Tibial artery (tissue), 4 donors: ENCODE data around the gene ATP11C.
"Not testable (repeated sequence)": the region's sequence is repeated elsewhere in the genome, so short reads cannot be mapped to it uniquely, and the experiment has no call there.

Experiments used
- DNase-seq, 2 donors: peaks; one replicate each; pipeline ENCODE4 v3.0.0-alpha.2; 2019
- H3K27ac ChIP-seq, 2 donors: fragments of 200-600 bp; sonication (generic) in 1 of 2; 1 replicate in 1 of 2; 2 replicates in 1 of 2; pipeline ENCODE4 v1.5.1; 2018 to 2019; ENCODE audit warnings: mild to moderate bottlenecking in 1 of 2
- H3K27me3 ChIP-seq, 2 donors: fragments of 200-600 bp; sonication (generic) in 1 of 2; one replicate each; pipeline versions ENCODE4 v1.5.1 to v1.6.0; 2016 to 2019
- H3K36me3 ChIP-seq, 3 donors: fragments of 200-600 bp; sonication (generic) in 2 of 3; one replicate each; pipeline ENCODE4 v1.5.1; 2016 to 2019; ENCODE audit warnings: mild to moderate bottlenecking in 2 of 3
- H3K4me1 ChIP-seq, 4 donors: fragments of 200-600 bp; sonication (generic) in 2 of 4; 1 replicate in 3 of 4; 2 replicates in 1 of 4; pipeline ENCODE4 v1.5.1; 2016 to 2019
- H3K4me3 ChIP-seq, 2 donors: fragments of 200-600 bp; sonication (generic) in 1 of 2; 1 replicate in 1 of 2; 2 replicates in 1 of 2; pipeline ENCODE4 v1.5.1; 2018 to 2019; ENCODE audit warnings: mild to moderate bottlenecking in 2 of 2
- H3K9me3 ChIP-seq, 3 donors: fragments of 200-600 bp; sonication (generic) in 1 of 3; one replicate each; pipeline ENCODE4 v1.5.1; 2016 to 2019
- intact Hi-C: fragments of 100-400 bp; cut with DNase I; formaldehyde crosslinking; loops from one replicate; pipeline ENCODE4 v1.15.0; 2023; ENCODE audit warnings: low total_unique reads
- TF ChIP-seq, protein P1 (sequence below), 2 experiments: fragments of 200-600 bp in 1 of 2; fragments of 450-650 bp in 1 of 2; IDR thresholded peaks; one replicate each; pipeline ENCODE4 v1.5.1; 2017 to 2019; ENCODE audit warnings: antibody characterized with exemption in 2 of 2, mild to moderate bottlenecking in 1 of 2, moderate library complexity in 1 of 2

Gene ATP11C

DNA sequence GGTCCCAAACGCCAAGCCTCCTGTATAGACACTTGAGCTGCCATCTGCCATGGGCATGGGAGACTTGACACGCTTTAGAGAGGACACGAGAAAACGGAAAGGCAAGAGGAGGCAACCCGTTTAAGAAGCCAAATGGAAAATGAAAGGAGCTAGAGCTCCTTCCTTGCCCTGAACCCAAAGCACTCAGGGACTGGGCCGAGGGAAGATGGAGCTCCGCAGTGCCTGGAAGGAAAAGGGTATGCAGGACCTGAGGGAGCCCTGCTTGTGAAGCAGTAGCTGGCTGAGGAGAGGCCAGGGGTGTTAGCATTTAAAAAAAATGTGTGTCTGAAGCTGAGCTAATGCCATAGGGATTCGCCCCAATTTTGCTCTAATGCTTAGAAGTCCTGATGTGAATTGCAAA is 239.9 kb downstream of the ATP11C start:
- TF ChIP-seq, protein P1, sequence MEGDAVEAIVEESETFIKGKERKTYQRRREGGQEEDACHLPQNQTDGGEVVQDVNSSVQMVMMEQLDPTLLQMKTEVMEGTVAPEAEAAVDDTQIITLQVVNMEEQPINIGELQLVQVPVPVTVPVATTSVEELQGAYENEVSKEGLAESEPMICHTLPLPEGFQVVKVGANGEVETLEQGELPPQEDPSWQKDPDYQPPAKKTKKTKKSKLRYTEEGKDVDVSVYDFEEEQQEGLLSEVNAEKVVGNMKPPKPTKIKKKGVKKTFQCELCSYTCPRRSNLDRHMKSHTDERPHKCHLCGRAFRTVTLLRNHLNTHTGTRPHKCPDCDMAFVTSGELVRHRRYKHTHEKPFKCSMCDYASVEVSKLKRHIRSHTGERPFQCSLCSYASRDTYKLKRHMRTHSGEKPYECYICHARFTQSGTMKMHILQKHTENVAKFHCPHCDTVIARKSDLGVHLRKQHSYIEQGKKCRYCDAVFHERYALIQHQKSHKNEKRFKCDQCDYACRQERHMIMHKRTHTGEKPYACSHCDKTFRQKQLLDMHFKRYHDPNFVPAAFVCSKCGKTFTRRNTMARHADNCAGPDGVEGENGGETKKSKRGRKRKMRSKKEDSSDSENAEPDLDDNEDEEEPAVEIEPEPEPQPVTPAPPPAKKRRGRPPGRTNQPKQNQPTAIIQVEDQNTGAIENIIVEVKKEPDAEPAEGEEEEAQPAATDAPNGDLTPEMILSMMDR (IDR thresholded peaks at IDR 0.05): no peak
- intact Hi-C loops: no loop called here
- Histone ChIP-seq H3K36me3 (no peaks in the 10 kb centered on the region), H3K4me1 (peaks cover 0 to 12% (median 0%) of the 10 kb centered on the region in 4 donors), H3K9me3 (no peaks in the 10 kb centered on the region), H3K27me3 (no peaks in the 10 kb centered on the region), H3K4me3 (peak overlapping the region; percentile 39 to 53), H3K27ac (no peak overlapping the region)
- DNase-seq: no peak

DNA sequence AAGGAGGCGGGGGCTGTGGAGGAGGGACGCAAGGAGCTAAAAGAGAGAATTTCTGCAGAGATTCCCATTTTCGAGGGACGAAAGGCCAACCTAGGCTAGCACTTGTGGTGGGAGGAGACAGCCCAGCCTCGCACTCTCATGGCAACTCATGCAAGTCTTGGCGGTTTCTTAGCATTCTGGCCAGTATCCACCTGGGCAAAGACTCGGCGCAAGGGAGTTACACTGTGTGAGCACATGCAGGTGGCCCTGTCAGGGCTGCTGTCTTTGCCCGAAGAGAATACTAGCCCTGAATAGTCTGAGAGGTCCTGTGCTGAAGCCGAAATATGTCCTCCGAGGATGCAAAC is 240.4 kb downstream of the ATP11C start:
- peak overlapping the region; percentile 39 to 53 for H3K4me3 ChIP-seq
- H3K27me3 ChIP-seq: no peaks in the 10 kb centered on the region
- no peak for DNase-seq

DNA sequence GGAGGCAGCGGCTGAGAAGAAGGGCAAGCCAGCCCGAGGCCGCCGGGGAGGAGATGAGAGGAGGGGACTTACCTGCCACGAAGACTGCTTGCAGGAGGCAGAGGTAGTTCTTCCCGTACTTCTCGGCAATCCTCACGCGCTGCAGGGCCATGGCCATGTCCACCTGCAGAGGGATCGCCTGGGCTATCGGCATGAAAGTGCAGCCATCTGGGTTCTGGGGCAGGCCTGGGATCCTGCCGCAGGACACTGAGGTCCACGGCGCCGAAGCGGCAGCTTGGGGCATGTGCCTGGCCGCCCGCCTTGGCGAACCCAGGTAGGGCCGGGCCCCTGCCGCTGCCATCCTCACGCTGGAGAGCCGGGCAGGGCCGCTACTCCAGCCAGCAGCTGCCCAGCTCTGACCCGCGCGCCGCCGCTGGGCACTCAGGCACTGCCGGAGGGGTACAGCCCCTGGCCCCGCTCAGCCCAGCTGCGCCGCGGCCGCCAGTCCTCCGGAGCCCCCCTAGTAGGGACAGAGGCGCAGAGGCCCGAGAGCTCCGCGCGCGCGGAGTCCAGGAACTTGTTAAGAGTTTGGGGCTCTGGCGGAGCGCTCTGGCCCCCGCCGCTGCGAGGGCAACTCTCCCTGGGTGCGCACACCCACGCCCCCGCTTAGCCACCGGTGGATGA is 240.9 kb downstream of the ATP11C start:
- no peaks in the 10 kb centered on the region for H3K36me3 ChIP-seq
- H3K27me3 ChIP-seq: no peaks in the 10 kb centered on the region
- DNase-seq: no peak
- peak overlapping the region; percentile 39 to 53 for H3K4me3 ChIP-seq
- H3K27ac ChIP-seq: no peak overlapping the region
- peaks cover 0 to 12% (median 0%) of the 10 kb centered on the region in 4 donors for H3K4me1 ChIP-seq
- H3K9me3 ChIP-seq: no peaks in the 10 kb centered on the region
- intact Hi-C loops: no loop called here
- TF ChIP-seq, protein P1 (IDR thresholded peaks at IDR 0.05): no peak

More for the DNA sequence above, 240.4 kb downstream of the ATP11C start:
- Histone ChIP-seq H3K27ac (no peak overlapping the region), H3K4me1 (peaks cover 0 to 12% (median 0%) of the 10 kb centered on the region in 4 donors), H3K9me3 (no peaks in the 10 kb centered on the region), H3K36me3 (no peaks in the 10 kb centered on the region)
- intact Hi-C loops: no loop called here
- TF ChIP-seq, protein P1 (IDR thresholded peaks at IDR 0.05): no peak

DNA sequence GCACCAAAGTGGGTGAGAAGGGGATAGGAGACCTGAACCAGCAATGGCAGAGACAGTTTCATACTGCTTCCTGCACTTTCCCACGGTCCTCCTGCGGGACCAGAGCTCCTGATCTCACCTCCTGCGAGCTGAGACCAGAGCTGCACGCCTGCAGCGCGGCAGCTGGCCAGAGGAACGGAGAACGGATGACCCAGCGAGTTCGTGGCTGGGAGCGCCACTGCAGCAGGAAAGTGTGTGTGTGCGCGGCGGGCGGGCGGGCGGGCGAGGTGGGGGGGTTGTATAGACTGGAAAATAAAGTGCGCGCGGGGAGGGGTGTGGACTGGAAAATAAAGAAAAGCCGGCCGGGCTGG is 241.4 kb downstream of the ATP11C start:
- no peak overlapping the region for H3K27ac ChIP-seq
- H3K4me1 ChIP-seq: peaks cover 0 to 12% (median 0%) of the 10 kb centered on the region in 4 donors
- intact Hi-C loops: no loop called here
- H3K36me3 ChIP-seq: no peaks in the 10 kb centered on the region
- TF ChIP-seq, protein P1 (IDR thresholded peaks at IDR 0.05): no peak
- H3K27me3 ChIP-seq: no peaks in the 10 kb centered on the region
- H3K9me3 ChIP-seq: no peaks in the 10 kb centered on the region
- no peak for DNase-seq
- peak overlapping the region; percentile 39 to 53 for H3K4me3 ChIP-seq

DNA sequence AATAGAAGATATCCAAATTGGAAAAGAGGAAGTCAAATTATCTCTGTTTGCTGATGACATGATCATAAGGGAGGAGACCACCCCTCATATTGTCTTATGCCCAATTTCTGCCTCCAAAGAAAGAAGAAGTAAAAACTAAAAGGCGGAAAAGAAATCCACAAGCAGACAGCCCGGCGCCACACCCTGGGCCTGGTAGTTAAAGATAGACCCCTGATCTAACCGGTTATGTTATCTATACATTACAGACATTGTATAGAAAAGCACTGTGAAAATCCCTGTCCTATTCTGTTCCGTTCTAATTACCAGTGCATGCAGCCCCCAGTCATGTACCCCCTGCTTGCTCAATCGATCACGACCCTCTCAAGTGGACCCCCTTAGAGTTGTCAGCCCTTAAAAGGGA is 247.7 kb downstream of the ATP11C start:
- DNase-seq, H3K9me3 ChIP-seq, H3K36me3 ChIP-seq, H3K4me3 ChIP-seq, intact Hi-C loops, H3K4me1 ChIP-seq, H3K27ac ChIP-seq, H3K27me3 ChIP-seq: not testable (repeated sequence)

DNA sequence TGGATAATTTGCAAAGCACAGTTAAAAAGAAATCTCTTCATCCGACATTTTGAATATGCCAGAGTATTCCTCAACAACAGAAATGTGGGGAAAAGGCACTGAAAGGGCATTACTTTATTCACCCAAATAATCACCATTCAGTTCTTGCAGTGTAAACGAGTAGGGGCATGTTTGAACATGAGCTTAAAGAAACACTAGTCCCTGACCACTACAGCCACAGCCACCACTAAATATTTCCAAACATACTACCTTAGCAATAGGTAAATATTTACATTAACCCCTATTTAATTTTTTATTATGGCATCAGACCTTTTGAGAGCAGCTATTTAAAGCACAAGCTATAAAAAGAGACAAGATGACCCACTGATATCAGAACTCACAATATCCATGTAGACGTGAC is 252.5 kb downstream of the ATP11C start:
- intact Hi-C loops: no loop called here
- H3K4me3 ChIP-seq: no peak overlapping the region
- H3K9me3 ChIP-seq: peaks cover 0 to 5% (median 0%) of the 10 kb centered on the region in 3 donors
- H3K27me3 ChIP-seq: no peaks in the 10 kb centered on the region
- TF ChIP-seq, protein P1 (IDR thresholded peaks at IDR 0.05): no peak
- DNase-seq: no peak
- no peaks in the 10 kb centered on the region for H3K4me1 ChIP-seq
- H3K27ac ChIP-seq: no peak overlapping the region
- H3K36me3 ChIP-seq: no peaks in the 10 kb centered on the region
